ENCODE data around the gene C1orf115.

DNA sequence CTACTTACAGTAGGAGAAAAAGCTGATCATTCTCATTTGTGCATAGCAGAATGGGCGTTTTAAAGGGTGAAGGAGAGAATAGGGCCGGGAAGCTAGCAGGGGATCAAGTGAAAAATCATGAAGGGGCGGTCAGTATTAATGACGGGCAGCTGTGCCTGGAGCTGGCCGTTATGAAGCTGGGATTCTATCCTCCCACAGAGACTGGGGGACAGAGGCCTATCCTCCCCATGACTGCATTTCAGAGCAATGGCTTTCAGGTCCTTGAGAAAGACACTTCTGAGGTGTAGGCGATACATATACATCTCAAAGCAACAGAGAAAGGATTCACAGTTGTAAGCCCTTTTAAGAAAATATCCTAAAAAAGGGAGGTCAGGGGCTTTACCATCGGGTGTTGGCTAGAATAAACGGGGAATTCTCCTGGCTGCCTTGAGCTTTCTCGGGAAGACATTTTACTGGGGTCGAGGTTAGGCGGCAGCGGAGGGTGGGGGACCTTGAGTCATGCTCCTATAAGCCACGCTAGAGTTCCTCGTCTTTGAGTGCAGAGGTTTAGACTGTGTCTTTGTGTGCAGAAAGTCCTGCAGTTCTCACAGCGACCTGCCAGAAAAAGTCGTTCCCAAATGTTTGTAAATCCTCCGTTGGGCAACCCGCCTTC, 57.4 kb downstream of the C1orf115 start:
- TF ChIP-seq, protein P1, sequence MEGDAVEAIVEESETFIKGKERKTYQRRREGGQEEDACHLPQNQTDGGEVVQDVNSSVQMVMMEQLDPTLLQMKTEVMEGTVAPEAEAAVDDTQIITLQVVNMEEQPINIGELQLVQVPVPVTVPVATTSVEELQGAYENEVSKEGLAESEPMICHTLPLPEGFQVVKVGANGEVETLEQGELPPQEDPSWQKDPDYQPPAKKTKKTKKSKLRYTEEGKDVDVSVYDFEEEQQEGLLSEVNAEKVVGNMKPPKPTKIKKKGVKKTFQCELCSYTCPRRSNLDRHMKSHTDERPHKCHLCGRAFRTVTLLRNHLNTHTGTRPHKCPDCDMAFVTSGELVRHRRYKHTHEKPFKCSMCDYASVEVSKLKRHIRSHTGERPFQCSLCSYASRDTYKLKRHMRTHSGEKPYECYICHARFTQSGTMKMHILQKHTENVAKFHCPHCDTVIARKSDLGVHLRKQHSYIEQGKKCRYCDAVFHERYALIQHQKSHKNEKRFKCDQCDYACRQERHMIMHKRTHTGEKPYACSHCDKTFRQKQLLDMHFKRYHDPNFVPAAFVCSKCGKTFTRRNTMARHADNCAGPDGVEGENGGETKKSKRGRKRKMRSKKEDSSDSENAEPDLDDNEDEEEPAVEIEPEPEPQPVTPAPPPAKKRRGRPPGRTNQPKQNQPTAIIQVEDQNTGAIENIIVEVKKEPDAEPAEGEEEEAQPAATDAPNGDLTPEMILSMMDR (IDR thresholded peaks at IDR 0.05; ENCODE audit: low read depth, low read length, poor library complexity, severe bottlenecking) = no peak
- no peak for TF ChIP-seq EZH2phosphoT487 (IDR thresholded peaks at IDR 0.05; ENCODE audit: borderline replicate concordance, low read length)
